HG03108 (cell line): Measurements from ENCODE around the gene INTS15.
"Not testable (repeated sequence)": the region's sequence is repeated elsewhere in the genome, so short reads cannot be mapped to it uniquely, and the experiment has no call there.

Source experiments
- ATAC-seq: cut with Tn5 transposase; IDR thresholded peaks from one replicate; pipeline ENCODE4 v1.9.1; 2021; ENCODE audit warnings: moderate library complexity; ENCODE audit not compliant: unreplicated experiment

INTS15 gene

DNA sequence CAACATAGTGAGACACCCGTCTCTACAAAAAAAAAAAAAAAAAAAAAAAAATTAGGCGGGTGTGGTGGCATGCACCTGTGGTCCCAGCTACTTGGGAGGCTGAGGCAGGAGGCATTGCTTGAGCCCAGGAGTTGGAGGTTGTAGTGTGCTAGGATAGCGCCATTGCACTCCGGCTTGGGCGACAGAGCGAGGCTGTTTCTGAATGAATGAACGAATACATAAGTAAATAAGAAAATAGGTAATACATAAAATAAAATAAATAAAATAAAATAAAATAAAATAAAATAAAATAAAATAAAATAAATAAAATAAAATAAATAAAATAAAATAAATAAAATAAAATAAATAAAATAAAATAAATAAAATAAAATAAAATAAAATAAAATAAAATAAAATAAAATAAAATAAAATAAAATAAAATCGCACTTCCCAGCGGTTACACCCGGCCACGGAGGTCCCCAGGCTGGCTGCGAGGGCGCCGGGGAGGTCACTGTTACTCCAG is 12.9 kb upstream of the INTS15 start:
- ATAC-seq, result not testable (repeated sequence)

DNA sequence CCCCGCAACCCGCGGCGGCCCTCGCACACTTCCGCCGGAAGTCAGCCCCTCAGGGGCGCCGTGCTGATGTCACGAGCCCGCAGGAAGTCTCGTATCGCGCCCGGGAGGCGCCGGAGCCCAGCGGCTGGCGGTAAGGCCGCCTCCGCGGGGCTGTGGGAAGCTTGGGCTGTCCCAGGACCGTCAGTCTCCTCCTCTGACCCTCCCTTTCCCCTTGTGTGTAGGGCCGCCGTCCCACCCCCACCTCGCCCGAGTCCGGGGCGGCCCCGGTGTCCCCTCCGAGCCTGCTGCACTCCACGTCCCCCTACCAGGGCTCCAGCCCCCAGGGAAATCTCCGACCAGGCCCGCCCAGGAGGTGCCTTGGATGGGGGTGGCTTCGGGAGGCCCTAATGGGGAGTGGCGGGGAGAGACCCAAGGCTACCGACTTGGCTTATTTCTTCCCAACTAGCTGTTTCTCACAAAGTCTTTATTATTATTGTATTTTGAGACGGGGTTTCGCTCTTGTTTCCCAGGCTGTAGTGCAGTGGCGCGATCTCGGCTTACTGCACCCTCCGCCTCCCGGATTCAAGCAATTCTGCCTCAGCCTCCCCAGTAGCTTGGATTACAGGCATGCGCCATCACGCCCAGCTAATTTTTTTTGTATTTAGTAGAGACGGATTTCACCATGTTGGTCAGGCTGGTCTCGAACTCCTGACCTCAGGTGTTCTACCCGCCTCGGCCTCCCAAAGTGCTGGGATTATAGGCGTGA is 12.3 kb upstream of the INTS15 start, which contains the start of gene ZDHHC4:
ZDHHC4 (plus strand) TSS at position 86 of the 745 bp plus-strand sequence. CDS start 3,108 bp downstream, outside the sequence.
- peak; percentile 95 for ATAC-seq

DNA sequence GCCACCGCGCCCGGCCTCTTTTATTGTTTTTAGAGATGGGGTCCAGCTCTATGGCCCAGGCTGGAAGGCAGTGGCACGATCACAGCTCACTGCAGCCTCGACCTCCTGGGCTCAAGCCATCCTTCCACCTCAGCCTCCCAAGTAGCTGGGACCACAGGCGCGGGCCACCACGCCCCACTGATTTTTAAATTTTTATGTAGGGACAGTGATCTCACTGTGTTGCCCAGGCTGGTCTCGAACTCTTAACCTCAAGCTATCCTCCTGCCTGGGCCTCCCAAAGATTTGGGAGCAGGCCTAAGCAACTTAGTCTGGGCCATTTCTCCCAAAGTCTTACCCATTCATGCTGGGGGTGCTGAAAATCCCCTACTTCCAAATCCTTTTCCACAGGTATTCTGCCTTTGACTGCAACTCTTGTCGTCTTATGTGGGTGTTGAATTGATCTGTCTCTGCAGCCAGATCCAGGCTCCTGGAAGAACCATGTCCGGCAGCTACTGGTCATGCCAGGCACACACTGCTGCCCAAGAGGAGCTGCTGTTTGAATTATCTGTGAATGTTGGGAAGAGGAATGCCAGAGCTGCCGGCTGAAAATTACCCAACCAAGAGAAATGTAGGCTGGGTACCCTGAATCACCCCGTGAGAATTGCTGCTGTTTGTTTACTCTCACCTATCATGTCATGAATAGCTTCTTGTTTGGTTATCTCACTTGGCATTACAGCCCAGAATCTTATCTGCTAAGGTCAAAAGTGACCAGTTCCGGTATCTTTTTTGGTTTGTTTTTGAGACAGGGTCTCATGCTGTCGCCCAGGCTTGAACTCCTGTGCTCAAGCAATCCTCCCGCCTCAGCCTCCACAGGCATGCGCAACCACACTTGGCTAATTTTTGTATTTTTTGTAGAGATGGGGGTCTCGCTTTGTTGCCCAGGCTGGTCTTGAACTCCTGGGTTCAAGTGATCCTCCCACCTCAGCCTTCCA is 11.4 kb upstream of the INTS15 start:
- ATAC-seq, result no peak

DNA sequence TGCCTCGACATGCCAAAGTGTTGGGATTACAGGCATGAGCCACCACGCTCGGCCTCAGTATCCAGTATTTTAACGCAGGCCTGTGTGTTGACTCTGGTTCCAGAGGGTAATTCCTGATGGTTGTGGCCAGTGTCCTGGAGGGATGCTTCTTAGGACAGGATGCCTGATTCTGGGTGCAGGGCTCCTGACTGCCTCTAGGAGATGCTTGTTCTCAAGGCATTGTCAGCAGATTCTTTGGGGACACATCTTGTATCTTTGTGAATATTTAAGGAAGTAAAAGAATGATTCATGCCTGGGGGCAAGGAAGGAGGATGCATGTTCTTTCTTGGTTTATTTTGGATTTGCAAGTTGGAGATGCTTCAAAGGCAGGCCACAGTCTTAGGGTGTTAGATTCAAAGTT is 10.4 kb upstream of the INTS15 start:
- no peak for ATAC-seq

DNA sequence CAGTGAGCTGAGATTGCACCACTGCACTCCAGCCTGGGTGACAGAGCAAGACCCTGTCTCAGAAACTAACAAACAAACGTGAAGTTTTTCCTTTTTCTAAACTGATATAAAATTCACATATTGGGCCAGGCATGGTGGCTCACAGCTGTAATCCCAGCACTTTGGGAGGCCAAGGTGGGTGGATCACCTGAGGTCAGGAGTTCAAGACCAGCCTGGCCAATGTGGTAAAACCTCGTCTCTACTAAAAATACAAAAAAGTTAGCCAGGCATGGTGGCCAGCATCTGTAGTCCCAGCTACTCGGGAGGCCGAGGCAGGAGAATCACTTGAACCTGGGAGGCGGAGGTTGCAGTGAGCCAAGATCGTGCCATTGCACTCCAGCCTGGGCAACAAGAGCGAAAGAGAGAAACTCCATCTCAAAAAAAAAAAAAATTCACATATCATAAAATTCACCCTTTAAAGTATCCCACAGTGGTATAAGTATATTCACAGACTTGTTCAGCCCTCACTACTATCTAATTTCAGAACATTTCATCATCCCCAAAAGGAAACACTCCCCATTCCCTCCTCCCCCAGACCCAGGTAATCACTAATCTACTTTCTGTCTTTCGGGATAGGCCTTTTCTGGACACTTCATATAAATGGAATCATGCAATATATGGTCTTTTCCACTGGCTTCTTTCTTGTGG is 3.9 kb upstream of the INTS15 start:
- not testable (repeated sequence) for ATAC-seq

DNA sequence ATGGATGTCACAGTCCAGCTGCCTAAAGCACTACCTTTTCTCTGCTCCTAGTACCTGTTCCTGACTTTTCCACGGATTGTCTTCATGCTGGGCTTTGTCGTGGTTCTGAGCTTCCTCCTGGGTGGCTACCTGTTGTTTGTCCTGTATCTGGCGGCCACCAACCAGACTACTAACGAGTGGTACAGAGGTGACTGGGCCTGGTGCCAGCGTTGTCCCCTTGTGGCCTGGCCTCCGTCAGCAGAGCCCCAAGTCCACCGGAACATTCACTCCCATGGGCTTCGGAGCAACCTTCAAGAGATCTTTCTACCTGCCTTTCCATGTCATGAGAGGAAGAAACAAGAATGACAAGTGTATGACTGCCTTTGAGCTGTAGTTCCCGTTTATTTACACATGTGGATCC is 1.3 kb upstream of the INTS15 start:
- no peak for ATAC-seq

DNA sequence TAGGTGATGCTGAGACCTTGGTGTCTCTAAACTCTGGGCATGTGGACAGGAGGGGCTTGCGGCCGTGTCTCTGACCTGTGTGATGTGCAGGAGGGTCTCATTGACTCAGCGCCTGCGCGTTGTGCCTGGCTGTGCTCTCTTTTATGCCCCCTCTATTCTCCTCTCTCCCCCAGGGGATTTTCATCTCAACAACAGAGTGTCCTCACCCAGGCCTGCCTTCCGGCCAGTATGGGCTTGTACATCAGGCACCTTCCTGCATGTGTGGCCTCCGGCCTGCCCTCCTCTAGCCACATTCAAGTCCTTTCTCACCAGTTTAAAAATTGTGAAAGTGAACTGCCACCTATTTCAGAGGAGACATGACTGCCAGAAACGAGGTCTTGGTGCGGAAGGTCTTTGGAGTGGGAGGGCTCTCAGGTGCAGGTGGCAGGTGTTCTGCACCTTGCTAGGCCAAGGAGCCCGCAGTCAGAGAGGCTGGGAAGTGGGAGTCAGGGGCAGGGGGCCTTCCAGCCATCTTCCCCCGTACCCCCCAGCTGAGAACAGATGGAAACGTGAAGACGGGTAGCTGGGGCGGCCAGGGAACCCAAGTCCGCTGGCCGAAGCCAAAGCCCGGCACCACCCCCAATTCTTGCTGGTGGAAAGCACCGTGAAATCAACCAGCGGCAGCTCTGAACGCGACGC is 531 bp upstream of the INTS15 start:
- ATAC-seq, result no peak

DNA sequence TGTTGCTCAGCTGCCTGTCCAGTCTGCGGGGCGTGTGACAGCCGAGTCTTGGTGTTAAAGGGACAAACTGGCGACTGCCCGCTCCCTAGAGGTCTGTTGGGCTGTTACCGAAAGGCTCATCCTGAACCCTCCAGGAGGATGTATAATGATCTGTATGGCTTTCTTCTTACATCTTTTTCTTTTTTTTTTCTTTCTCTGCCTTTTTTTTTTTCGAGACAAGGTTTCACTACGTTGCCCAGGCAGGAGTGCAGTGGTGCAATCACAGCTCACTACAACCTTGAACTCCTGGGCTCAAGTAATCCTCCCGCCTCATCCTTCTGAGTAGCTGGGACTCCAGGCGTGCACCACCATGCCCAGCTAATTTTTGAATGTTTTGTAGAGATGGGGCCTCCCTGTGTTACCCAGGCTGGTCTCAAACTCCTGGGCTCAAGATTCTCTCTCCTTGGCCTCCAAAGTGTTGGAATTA is 857 bp downstream of the INTS15 start:
- peak; percentile 7 for ATAC-seq

DNA sequence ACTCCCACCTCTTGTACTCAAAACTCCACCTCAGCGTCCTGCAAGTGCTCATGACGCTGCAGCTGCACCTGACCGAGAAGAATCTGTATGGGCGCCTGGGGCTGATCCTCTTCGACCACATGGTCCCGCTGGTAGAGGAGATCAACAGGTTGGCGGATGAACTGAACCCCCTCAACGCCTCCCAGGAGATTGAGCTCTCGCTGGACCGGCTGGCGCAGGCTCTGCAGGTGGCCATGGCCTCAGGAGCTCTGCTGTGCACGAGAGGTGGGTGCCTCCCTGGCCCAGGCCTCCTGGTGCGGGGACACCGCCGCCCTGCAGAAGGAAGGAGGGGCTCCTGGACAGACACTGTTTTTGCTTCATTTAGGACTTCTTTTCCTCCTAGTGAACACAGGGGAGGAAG is 10.3 kb downstream of the INTS15 start:
- no peak for ATAC-seq

DNA sequence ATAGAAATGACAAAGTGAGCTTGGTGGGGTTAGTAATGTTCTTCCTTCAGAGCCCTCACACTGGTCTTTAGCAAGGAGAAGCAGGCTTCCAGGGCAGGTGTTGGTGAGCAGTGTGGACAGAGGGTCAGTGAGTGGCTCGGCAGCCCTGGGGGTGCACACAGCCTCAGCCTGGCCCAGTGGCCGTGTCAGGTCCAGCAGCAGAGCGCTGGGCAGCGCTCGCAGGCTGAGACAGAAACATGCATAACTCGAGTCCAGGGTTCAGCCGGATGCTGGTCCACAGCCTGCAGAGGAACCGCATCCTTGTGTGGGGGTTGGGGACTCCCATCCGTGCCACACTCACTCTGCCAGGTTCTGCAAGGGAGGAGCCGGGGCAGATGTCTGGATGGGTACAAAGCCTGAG is 14.6 kb downstream of the INTS15 start:
- no peak for ATAC-seq

DNA sequence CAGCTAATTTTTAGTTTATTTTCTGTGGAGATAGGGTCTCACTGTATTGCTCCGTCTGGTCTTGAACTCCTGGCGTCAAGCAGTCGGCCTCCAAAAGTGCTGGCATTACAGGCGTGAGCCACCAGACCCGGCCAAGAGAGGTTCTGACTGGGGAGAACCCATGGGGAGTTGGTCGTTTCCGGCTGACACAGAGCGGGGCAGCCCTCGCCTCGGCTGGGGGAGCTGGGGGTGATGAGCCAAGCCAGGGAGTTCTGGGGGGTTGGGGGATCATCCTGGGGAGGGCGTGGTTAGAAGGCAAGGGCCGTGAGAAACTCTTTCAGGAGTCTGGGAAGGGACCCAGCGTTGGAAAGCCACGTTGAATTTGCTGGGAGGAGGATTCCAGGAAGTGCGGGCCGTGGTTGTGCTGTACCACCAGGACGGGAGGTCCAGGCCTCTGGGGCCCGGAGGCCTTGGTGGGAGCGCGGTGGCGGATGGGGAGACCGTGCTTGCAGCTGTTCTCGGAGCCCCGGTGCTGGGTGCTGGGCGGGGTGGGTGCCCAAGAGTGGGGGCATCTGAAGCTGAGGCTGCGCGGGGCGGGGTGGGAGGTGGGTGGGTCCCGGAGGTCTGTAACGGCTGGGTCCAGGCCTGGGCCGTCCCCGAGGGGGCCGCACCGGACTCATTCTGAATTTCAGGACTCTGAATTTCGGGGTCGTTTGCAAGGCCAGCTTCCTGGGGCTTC is 17.2 kb downstream of the INTS15 start:
- ATAC-seq, result no peak

DNA sequence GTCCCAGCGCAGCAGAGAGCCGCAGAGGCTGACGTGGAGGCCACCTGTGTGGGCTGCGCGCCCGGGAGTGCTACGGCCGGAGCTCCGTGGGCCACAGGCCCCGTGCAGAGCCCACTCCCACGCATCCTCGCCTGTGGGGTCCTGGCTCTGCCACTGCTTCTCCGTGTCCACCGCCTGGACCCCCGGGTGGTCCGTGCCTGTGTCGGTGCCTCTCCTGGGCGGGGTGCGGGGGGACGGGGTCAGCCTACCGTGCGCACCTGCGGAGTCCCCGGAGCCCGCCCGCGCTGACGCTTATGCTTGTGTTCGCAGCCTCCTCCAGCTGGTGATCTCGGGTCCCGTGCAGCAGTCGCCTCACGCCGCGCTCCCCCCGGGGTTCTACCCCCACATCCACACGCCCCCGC is 17.8 kb downstream of the INTS15 start:
- no peak for ATAC-seq

DNA sequence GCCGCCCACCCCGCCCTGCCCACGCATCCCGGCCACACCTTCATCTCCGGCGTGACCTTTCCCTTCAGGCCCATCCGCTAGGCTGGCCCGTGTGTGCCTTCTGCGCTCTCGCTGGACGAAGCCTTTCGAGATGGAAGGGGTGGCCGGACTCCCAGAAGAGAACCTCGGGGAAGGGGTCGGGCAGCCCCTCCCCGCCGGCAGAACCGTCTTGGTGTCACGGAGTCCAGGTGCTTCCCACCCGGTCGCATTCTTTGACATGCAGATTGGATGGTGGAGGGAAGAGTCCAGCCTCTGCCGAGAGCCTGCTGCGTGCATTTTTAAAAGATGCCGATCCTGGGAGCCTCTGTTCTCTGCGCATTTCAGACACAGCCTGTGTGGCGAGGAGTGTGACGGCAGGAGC is 18.3 kb downstream of the INTS15 start:
- no peak for ATAC-seq

DNA sequence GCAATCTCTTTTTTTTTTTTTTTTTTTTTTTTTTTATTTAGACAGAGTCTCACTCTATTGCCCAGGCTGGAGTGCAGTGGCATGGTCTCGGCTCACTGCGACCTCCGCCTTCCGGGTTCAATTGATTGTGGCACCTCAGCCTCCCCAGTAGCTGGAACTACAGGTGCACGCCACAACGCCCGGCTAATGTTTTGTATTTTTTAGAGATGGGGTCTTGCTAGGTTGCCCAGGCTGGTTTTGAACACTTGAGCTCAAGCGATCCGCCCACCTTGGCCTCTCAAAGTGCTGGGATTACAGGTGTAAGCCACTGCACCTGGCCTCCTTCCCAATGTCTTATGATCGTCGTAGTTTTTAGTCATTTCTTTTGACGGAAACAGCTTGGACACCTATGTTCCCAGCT is 19.0 kb downstream of the INTS15 start:
- no peak for ATAC-seq

DNA sequence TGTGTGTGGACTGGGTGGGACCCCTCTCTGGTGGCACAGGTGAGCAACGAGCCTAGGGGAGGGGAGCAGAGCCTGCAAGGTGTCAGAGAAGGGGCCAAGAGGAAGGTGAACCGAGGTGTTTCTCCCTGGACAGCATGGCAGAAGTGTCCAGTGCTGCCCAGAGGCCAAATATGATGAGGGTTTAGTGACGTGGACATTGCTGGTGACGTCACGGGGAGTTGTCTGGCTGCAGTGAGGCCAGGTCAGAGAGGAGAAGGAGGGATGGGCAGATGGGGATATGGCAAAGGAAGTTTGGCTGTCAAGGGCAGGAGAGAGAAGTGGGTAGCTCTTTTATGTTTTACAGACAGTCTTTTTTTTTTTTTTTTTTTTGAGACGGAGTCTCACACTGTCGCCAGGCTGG is 23.0 kb downstream of the INTS15 start:
- ATAC-seq, result no peak

DNA sequence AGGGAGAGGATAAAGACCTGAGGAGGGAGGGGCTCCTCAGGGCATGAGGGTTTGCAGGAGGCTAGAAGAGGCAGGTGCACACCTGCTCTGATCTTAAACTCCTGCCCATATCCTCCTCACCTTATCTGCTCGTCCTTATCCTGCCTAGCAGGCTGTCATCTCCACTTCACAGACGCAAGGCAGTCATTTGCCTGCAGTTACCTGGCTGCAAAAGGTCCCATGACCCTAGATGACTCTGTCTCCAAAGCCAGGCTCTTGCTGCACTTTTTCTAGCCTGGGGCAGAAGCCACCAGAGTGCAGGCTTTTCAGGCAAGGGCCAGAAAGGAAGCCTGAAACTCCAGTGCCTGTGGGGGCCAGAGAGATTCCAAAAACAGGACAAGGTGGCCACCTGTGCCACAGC is 23.9 kb downstream of the INTS15 start:
- no peak for ATAC-seq

DNA sequence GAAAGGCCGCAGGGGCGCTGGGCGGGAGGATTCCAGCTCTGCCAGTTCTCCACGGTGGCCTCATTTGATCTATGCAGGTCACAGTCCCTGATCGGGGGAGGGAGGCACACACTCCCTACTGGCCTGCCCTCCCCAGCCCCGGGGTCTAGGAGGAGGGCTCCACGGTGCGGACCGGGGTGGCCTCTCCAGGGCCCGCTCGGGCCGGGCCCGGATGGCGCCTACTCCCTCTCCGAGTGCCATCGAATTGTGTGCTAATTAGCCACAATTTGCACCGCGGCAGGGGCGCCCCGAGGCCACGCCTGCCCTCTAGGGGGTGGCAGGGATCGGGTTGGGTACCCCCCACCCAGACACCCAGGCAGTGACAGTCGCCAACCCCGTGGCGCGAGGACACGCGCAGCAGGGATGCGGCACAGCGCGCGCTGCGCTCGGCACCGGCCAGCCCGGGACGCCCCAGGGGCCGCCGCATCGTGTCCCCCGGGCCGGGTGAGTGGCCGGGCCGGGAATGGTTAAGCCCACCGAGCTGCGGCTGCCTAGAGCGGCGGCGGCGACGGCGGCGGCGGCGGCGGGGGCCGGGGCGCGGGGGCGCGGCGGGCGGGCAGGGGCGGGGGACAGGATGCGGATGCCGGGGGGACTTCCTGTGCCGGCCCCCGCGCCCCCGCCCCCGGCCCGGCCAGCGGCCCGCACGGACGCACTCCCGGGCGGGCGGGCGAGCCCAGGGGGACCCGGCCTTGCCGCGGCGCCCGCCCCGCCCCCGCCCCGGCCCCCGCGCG is 25.3 kb downstream of the INTS15 start, which contains the start of gene ZNF853:
ZNF853 (plus strand) TSS at position 658 of the 770 bp plus-strand sequence. CDS start 565 bp downstream, outside the sequence.
- ATAC-seq, result no peak

DNA sequence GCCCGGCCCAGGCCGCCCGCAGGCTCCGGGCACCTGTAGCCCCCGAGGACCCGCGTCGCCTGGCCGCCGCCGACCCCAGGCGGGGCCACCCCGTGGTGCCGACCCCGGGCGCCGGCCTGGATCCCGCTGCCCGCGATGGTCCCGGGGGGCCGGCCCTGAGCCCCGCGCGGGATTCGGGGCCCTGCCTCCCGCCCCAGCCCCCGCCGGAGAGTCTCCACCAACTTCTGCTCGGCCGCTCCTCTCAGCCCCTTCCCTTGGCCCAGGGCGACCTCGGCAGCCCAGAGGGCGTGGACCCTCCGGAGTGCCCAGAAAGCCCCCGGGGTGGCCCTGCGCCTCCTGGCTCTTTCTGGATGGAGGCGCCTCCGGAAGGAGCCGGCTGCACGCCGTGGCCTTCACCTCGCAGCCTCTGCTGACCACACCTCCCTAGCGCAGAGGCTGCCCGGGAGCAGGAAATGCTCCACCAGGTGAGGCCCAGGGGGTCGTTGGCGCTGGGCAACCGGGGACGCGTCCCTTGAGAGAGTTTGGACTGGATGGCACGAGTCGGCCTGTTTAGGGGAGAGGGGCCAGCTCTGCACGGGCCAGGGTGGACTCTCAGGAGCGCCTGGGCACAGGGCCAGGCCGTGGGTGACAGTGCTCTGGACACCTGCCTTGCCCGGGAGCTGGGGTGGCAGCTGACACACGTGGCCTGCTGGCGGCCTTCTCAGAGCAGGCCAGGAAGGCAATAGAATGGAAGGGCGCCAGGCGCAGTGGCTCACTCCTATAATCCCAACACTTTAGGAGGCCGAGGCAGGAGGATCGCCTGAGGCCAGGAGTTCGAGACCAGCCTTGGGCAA is 26.1 kb downstream of the INTS15 start:
- no peak for ATAC-seq
